HFF-Myc (cell line): ENCODE data around the gene PGA3.
"Not testable (repeated sequence)": the region's sequence is repeated elsewhere in the genome, so short reads cannot be mapped to it uniquely, and the experiment has no call there.

ENCODE experiments used
- DNase-seq: peaks from one replicate; pipeline ENCODE4 v3.0.0-alpha.2; 2011; ENCODE audit warnings: low read depth; ENCODE audit errors: extremely low read depth
- H3K4me3 ChIP-seq: replicated peaks from 2 replicates; pipeline ENCODE4 v1.5.1; 2011; ENCODE audit warnings: low read depth, mild to moderate bottlenecking, control low read depth, low read length

Gene PGA3

GRCh38 chr11:61213711-61214324 lies 10.5 kb downstream of the PGA3 start:
- H3K4me3 ChIP-seq, DNase-seq: not testable (repeated sequence)

- not testable (repeated sequence) for DNase-seq, H3K4me3 ChIP-seq
Measured at GRCh38 chr11:61218306-61218705, 15.0 kb downstream of the PGA3 start.

GRCh38 chr11:61219016-61219415 lies 15.7 kb downstream of the PGA3 start:
- H3K4me3 ChIP-seq, DNase-seq: not testable (repeated sequence)

- DNase-seq, H3K4me3 ChIP-seq: not testable (repeated sequence)
Measured at GRCh38 chr11:61222047-61222446, 18.7 kb downstream of the PGA3 start, which contains the start of gene PGA4. PGA4 (plus strand) TSS chr11:61222347; CDS start chr11:61222401, 54 bp downstream.

GRCh38 chr11:61222692-61223091 lies 19.4 kb downstream of the PGA3 start:
- not testable (repeated sequence) for DNase-seq, H3K4me3 ChIP-seq

- DNase-seq, H3K4me3 ChIP-seq: not testable (repeated sequence)
Measured at GRCh38 chr11:61226457-61227137, 23.3 kb downstream of the PGA3 start.

- not testable (repeated sequence) for DNase-seq, H3K4me3 ChIP-seq
Measured at GRCh38 chr11:61229458-61229857, 26.1 kb downstream of the PGA3 start.

GRCh38 chr11:61231033-61231432 lies 27.7 kb downstream of the PGA3 start:
- not testable (repeated sequence) for H3K4me3 ChIP-seq, DNase-seq

GRCh38 chr11:61231585-61231984 lies 28.3 kb downstream of the PGA3 start:
- not testable (repeated sequence) for DNase-seq, H3K4me3 ChIP-seq

- not testable (repeated sequence) for DNase-seq
Measured at GRCh38 chr11:61232548-61233145, 29.3 kb downstream of the PGA3 start.

GRCh38 chr11:61237130-61237529 lies 33.8 kb downstream of the PGA3 start:
- H3K4me3 ChIP-seq, DNase-seq: not testable (repeated sequence)

More at GRCh38 chr11:61232548-61233145, 29.3 kb downstream of the PGA3 start:
- H3K4me3 ChIP-seq, result not testable (repeated sequence)

- not testable (repeated sequence) for H3K4me3 ChIP-seq, DNase-seq
Measured at GRCh38 chr11:61240288-61240687, 37.0 kb downstream of the PGA3 start.

- H3K4me3 ChIP-seq, DNase-seq: not testable (repeated sequence)
Measured at GRCh38 chr11:61240875-61241274, 37.6 kb downstream of the PGA3 start, which contains the start of gene PGA5. PGA5 (plus strand) TSS chr11:61241175; CDS start chr11:61241227, 52 bp downstream.

- not testable (repeated sequence) for DNase-seq, H3K4me3 ChIP-seq
Measured at GRCh38 chr11:61241526-61241925, 38.2 kb downstream of the PGA3 start.

- not testable (repeated sequence) for H3K4me3 ChIP-seq, DNase-seq
Measured at GRCh38 chr11:61245284-61245964, 42.1 kb downstream of the PGA3 start.

GRCh38 chr11:61248071-61248470 lies 44.8 kb downstream of the PGA3 start:
- DNase-seq, result not testable (repeated sequence)

GRCh38 chr11:61249201-61249600 lies 45.9 kb downstream of the PGA3 start:
- not testable (repeated sequence) for H3K4me3 ChIP-seq, DNase-seq

More at GRCh38 chr11:61248071-61248470, 44.8 kb downstream of the PGA3 start:
- not testable (repeated sequence) for H3K4me3 ChIP-seq
